GM23338 (cell line): ENCODE measurements around the gene SHROOM2.

Source experiments
- CREB1 ChIP-seq: fragments of 250-450 bp; sonication (Bioruptor Pico); IDR thresholded peaks from 2 replicates; pipeline ENCODE4 v1.5.0; 2020; ENCODE audit warnings: low read depth, mild to moderate bottlenecking, moderate library complexity
- CTCF ChIP-seq, 2 experiments: fragments of 200-600 bp in 1 of 2; sonication (generic) in 1 of 2; conservative IDR thresholded peaks; 2 replicates each; pipeline versions ENCODE4 v1.5.1 to v1.6.1; 2016 to 2017; ENCODE audit warnings: antibody characterized with exemption in 2 of 2, low read depth in 2 of 2, mild to moderate bottlenecking in 2 of 2, moderate library complexity in 1 of 2
- EZH2 ChIP-seq: fragments of 200-600 bp; sonication (generic); IDR thresholded peaks from one replicate; pipeline ENCODE4 v1.8.0; 2017; ENCODE audit warnings: antibody characterized with exemption, mild to moderate bottlenecking, low read depth; ENCODE audit not compliant: unreplicated experiment
- EZH2phosphoT487 ChIP-seq: fragments of 200-600 bp; sonication (generic); IDR thresholded peaks from one replicate; pipeline ENCODE4 v1.8.1; 2018; ENCODE audit warnings: antibody characterized with exemption; ENCODE audit not compliant: unreplicated experiment
- POLR2AphosphoS5 ChIP-seq: IDR thresholded peaks from 2 replicates; pipeline ENCODE4 v1.6.1; 2016; ENCODE audit warnings: antibody characterized with exemption, low read depth
- REST ChIP-seq: IDR thresholded peaks from one replicate; pipeline ENCODE4 v1.6.1; 2018; ENCODE audit warnings: antibody characterized with exemption; ENCODE audit not compliant: unreplicated experiment
- ZNF331 ChIP-seq: fragments of 250-450 bp; sonication (Bioruptor Pico); IDR thresholded peaks from 2 replicates; pipeline ENCODE4 v1.5.0; 2020; ENCODE audit warnings: low read depth, mild to moderate bottlenecking, moderate library complexity
- ZNF462 ChIP-seq: fragments of 250-450 bp; sonication (Bioruptor Pico); IDR thresholded peaks from 2 replicates; pipeline ENCODE4 v1.5.0; 2020; ENCODE audit warnings: mild to moderate bottlenecking, moderate library complexity

GRCh38 chrX:9802737-9803136 is 16.5 kb downstream of the SHROOM2 start:
- TF ChIP-seq CTCF (conservative IDR thresholded peaks at IDR 0.05; ENCODE audit: low read depth in 2 of 2) (no peak), EZH2phosphoT487 (no peak), POLR2AphosphoS5 (no peak), REST (no peak), EZH2 (no peak), ZNF331 (CRISPR knock-in tag) (no peak), CREB1 (CRISPR knock-in tag) (no peak), ZNF462 (CRISPR knock-in tag) (no peak)
